H1 (cell line): Measurements from ENCODE around the gene UIMC1.

ENCODE experiments used
- EP300 ChIP-seq, 2 experiments: IDR thresholded peaks; 1 replicate in 1 of 2; 2 replicates in 1 of 2; pipeline ENCODE4 v1.6.1; 2011 to 2012; ENCODE audit warnings: low read depth in 2 of 2, low read length in 2 of 2, mild to moderate bottlenecking in 2 of 2, borderline replicate concordance in 1 of 2, inconsistent platforms in 1 of 2, moderate library complexity in 1 of 2
- JUND ChIP-seq: IDR thresholded peaks from 2 replicates; pipeline ENCODE4 v1.6.1; 2011; ENCODE audit warnings: mild to moderate bottlenecking, improper control_type of control experiment, low read length
- TF ChIP-seq, protein P1 (sequence below), 3 experiments: IDR thresholded peaks; 1 replicate in 2 of 3; 2 replicates in 1 of 3; pipeline versions ENCODE4 v1.5.1 to v1.6.1; 2011; ENCODE audit warnings: low read length in 3 of 3, mild to moderate bottlenecking in 3 of 3, inconsistent platforms in 2 of 3, low read depth in 1 of 3, moderate library complexity in 1 of 3; ENCODE audit not compliant: insufficient read depth in 1 of 3; ENCODE audit errors: control extremely low read depth in 1 of 3

DNA sequence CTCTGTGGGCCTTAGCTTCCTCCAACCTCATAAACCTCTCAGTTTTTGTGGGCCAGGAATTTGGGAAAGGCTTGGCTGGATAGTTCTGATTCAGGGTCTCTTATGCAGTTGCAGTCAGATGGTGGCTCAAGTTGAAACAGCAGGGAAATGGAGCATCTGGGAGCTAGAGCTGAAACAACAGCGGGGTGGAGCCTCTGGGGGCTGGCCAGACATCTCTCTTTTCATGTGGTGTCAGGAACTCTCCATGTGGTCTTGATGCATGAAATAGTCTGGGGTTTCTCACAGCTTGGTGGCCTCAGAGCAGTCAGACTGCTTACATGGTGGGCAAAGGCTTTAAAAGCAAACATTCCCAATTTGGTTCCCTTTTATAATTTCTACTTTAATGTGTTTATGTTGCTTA lies 29.4 kb upstream of the UIMC1 start:
- no peak for TF ChIP-seq JUND
- TF ChIP-seq, protein P1, sequence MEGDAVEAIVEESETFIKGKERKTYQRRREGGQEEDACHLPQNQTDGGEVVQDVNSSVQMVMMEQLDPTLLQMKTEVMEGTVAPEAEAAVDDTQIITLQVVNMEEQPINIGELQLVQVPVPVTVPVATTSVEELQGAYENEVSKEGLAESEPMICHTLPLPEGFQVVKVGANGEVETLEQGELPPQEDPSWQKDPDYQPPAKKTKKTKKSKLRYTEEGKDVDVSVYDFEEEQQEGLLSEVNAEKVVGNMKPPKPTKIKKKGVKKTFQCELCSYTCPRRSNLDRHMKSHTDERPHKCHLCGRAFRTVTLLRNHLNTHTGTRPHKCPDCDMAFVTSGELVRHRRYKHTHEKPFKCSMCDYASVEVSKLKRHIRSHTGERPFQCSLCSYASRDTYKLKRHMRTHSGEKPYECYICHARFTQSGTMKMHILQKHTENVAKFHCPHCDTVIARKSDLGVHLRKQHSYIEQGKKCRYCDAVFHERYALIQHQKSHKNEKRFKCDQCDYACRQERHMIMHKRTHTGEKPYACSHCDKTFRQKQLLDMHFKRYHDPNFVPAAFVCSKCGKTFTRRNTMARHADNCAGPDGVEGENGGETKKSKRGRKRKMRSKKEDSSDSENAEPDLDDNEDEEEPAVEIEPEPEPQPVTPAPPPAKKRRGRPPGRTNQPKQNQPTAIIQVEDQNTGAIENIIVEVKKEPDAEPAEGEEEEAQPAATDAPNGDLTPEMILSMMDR (IDR thresholded peaks at IDR 0.05; ENCODE audit: control extremely low read depth in 1 of 3, insufficient read depth in 1 of 3, low read depth in 1 of 3, low read length in 3 of 3), result peak in 1 of 3 experiments; percentile 11; a peak in 1 of 4 replicates
- no peak for TF ChIP-seq EP300 (IDR thresholded peaks at IDR 0.05; ENCODE audit: borderline replicate concordance in 1 of 2, low read depth in 2 of 2, low read length in 2 of 2)
